GM12878 (cell line): Measurements from ENCODE around the gene SFTPB. TPM values are rescaled to one million over a fixed set of nuclear protein-coding genes. Genes with fewer than 3 reads are reported as not detected.

Source experiments
- ATAC-seq: fragments of 200-7000 bp; cut with Tn5 transposase; 3 replicates; pipeline ENCODE4 v1.9.1; 2020; ENCODE audit warnings: mild to moderate bottlenecking, moderate library complexity
- BruUV-seq: library from RNA; stranded (reverse); fragments of 400-500 nt; replicated peaks from 2 replicates; lab custom pipeline; 2021; lab: Mats Ljungman, UMichigan
- CTCF ChIA-PET: fragments of 300-600 bp; sonication (Branson Sonifier 250); formaldehyde crosslinking; extraction: SDS; loops from one replicate; lab custom pipeline; 2021; ENCODE audit warnings: inconsistent platforms; lab: Yijun Ruan, JAX
- POLR2A ChIA-PET: fragments of 350-600 bp; formaldehyde crosslinking; extraction: SDS; loops from one replicate; lab custom pipeline; 2021; ENCODE audit warnings: inconsistent platforms; lab: Charles Lee
- RAD21 ChIA-PET: fragments of 300-600 bp; sonication (Branson Sonifier 250); formaldehyde crosslinking; loops from one replicate; lab custom pipeline; 2023; ENCODE audit warnings: antibody characterized with exemption; ENCODE audit not compliant: unreplicated experiment; lab: Charles Lee
- SMC1A ChIA-PET: fragments of 300-600 bp; sonication (Branson Sonifier 250); formaldehyde crosslinking; loops from one replicate; lab custom pipeline; 2023; ENCODE audit not compliant: unreplicated experiment, uncharacterized antibody; lab: Charles Lee
- DNase-seq: peaks from one replicate; pipeline ENCODE4 v3.0.0-alpha.2; 2011; ENCODE audit warnings: low read depth, low spot score
- FAIRE-seq: peaks from 3 replicates; lab custom pipeline; 2011; peaks lifted over from hg19 to GRCh38; lab: Jason Lieb, UNC
- H2AFZ ChIP-seq: 2 replicates; pipeline ENCODE4 v1.6.0; 2011; ENCODE audit warnings: low read depth, low read length, control low read depth; ENCODE audit not compliant: control insufficient read depth
- H3K27ac ChIP-seq: 2 replicates; pipeline ENCODE4 v1.5.1; 2011; ENCODE audit warnings: control low read depth; ENCODE audit not compliant: control insufficient read depth, insufficient read depth
- H3K27me3 ChIP-seq, 2 experiments: replicated peaks in 1 of 2; 2 replicates each; pipeline versions ENCODE4 v1.6.0 to v1.6.1; 2011; ENCODE audit warnings: low read length in 1 of 2; ENCODE audit not compliant: control insufficient read depth in 2 of 2, insufficient read depth in 2 of 2
- H3K36me3 ChIP-seq, 2 experiments: 2 replicates each; pipeline ENCODE4 v1.5.1; 2011; ENCODE audit warnings: low read length in 1 of 2; ENCODE audit not compliant: control insufficient read depth in 2 of 2, insufficient read depth in 2 of 2
- H3K4me1 ChIP-seq: 2 replicates; pipeline ENCODE4 v1.6.1; 2011; ENCODE audit warnings: mild to moderate bottlenecking, low read length, moderate library complexity, mixed read lengths; ENCODE audit not compliant: control insufficient read depth, insufficient read depth
- H3K4me2 ChIP-seq: 2 replicates; pipeline ENCODE4 v1.6.0; 2011; ENCODE audit warnings: control low read depth; ENCODE audit not compliant: control insufficient read depth, insufficient read depth
- H3K4me3 ChIP-seq: fragments of 200-600 bp; sonication (generic); 2 replicates; pipeline ENCODE4 v1.5.1; 2016
- H3K79me2 ChIP-seq: 2 replicates; pipeline ENCODE4 v1.6.0; 2011; ENCODE audit warnings: low read length; ENCODE audit not compliant: control insufficient read depth, insufficient read depth
- H3K9ac ChIP-seq: 2 replicates; pipeline ENCODE4 v1.8.0; 2011; ENCODE audit warnings: low read length, control low read depth, mixed read lengths; ENCODE audit not compliant: control insufficient read depth, insufficient read depth
- H3K9me3 ChIP-seq: replicated peaks from 3 replicates; pipeline ENCODE4 v1.5.1; 2011; ENCODE audit warnings: mild to moderate bottlenecking, low read length; ENCODE audit not compliant: control insufficient read depth, insufficient read depth
- H4K20me1 ChIP-seq: 2 replicates; pipeline ENCODE4 v1.6.0; 2011; ENCODE audit not compliant: control insufficient read depth, insufficient read depth
- CBFB ChIP-seq: IDR thresholded peaks from 2 replicates; pipeline ENCODE4 v1.6.1; 2016; ENCODE audit warnings: antibody characterized with exemption, low read depth
- CHD4 ChIP-seq: fragments of 200-600 bp; sonication (generic); IDR thresholded peaks from 2 replicates; pipeline ENCODE4 v1.6.1; 2016; ENCODE audit warnings: mild to moderate bottlenecking
- JUNB ChIP-seq: IDR thresholded peaks from 2 replicates; pipeline ENCODE4 v1.6.1; 2016; ENCODE audit warnings: antibody characterized with exemption, mild to moderate bottlenecking
- KAT2A ChIP-seq: conservative IDR thresholded peaks from 2 replicates; pipeline ENCODE4 v1.6.1; 2011; ENCODE audit warnings: low read depth, low read length; ENCODE audit not compliant: control insufficient read depth
- PAX5 ChIP-seq: IDR thresholded peaks from 2 replicates; pipeline ENCODE4 v1.6.1; 2011; ENCODE audit warnings: low read depth, low read length, borderline replicate concordance
- PBX3 ChIP-seq: IDR thresholded peaks from 2 replicates; pipeline ENCODE4 v1.6.1; 2011; ENCODE audit warnings: mild to moderate bottlenecking, low read depth, low read length, moderate library complexity; ENCODE audit not compliant: insufficient replicate concordance
- RCOR1 ChIP-seq: conservative IDR thresholded peaks from 2 replicates; pipeline ENCODE4 v1.6.1; 2012; ENCODE audit warnings: low read depth, low read length, improper control_type of control experiment
- RELB ChIP-seq: fragments of 450-650 bp; IDR thresholded peaks from 2 replicates; pipeline ENCODE4 v1.6.1; 2017; ENCODE audit warnings: low read depth, mild to moderate bottlenecking, moderate library complexity
- REST ChIP-seq: IDR thresholded peaks from 2 replicates; pipeline ENCODE4 v1.6.1; 2012; ENCODE audit warnings: mild to moderate bottlenecking, low read depth, low read length
- RFX5 ChIP-seq: IDR thresholded peaks from 2 replicates; pipeline ENCODE4 v1.6.1; 2011; ENCODE audit warnings: low read depth, low read length, improper control_type of control experiment
- SREBF2 ChIP-seq: IDR thresholded peaks from 2 replicates; pipeline ENCODE4 v1.6.1; 2012; ENCODE audit warnings: mild to moderate bottlenecking, low read length
- ZBTB40 ChIP-seq: fragments of 450-650 bp; IDR thresholded peaks from 2 replicates; pipeline ENCODE4 v1.6.1; 2016; ENCODE audit warnings: mild to moderate bottlenecking, moderate library complexity, borderline replicate concordance
- WGBS: methylation state at CpG from one replicate; pipeline ENCODE4 v1.1.6; 2016; ENCODE audit warnings: low lambda C conversion rate; ENCODE audit not compliant: insufficient replicate concordance, insufficient coverage; ENCODE audit errors: missing lambda C conversion rate; 5-methylcytosine and 5-hydroxymethylcytosine counted together
- in situ Hi-C: fragments of 300-500 bp; cut with MboI; formaldehyde crosslinking; loops from 9 replicates; pipeline ENCODE4 v1.14.3; 2018; ENCODE audit warnings: mixed read lengths
- intact Hi-C: fragments of 100-400 bp; cut with micrococcal nuclease; formaldehyde crosslinking; loops from one replicate; pipeline ENCODE4 v1.14.2; 2022; ENCODE audit not compliant: unreplicated experiment
- polyA plus RNA-seq, 11 experiments: library from polyadenylated mRNA; depleted of rRNA in 4 of 11; unstranded in 6 of 11; stranded (reverse) in 5 of 11; fragments of >200 nt; fragmentation: Nextera tagmentation in 4 of 11; fragmentation: Illumina TruSeq in 1 of 11; extraction: Ambion mirVana in 4 of 11; extraction: Trizol in 1 of 11; gene quantifications; 1 replicate in 1 of 11; 2 replicates in 10 of 11; pipeline versions ENCODE4 v1.2.1 to v1.2.3, GENCODE V29; 2011 to 2016; ENCODE audit warnings: inconsistent platforms in 2 of 11, missing spikeins in 2 of 11, low read depth in 1 of 11
- total RNA-seq, 4 experiments: library from RNA; depleted of rRNA in 3 of 4; stranded (reverse); fragments of >200 nt in 3 of 4; fragmentation: Illumina TruSeq in 1 of 4; extraction: Trizol in 1 of 4; gene quantifications; 2 replicates each; pipeline versions ENCODE4 v1.2.1 to v1.2.3, GENCODE V29; 2013 to 2021

The SFTPB gene
- total and polyA plus RNA-seq, 10 of the 15 experiments (the other 5 are each of a cell fraction or from before 2014, with no cell fraction given), result 0.02 to 5.3 TPM; not detected in 8

GRCh38 chr2:85659324-85659981 is 8.5 kb downstream of the SFTPB start:
- Histone ChIP-seq H3K36me3 (peaks cover 0 to 2% of the 10 kb centered on the region in 2 experiments; a peak in 2 of 4 replicates), H3K9ac (no peak overlapping the region), H2AFZ (no peak overlapping the region), H3K9me3 (no peaks in the 10 kb centered on the region), H3K79me2 (no peaks in the 10 kb centered on the region), H3K27me3 (no peaks in the 10 kb centered on the region), H4K20me1 (no peaks in the 10 kb centered on the region), H3K27ac (no peak overlapping the region), H3K4me3 (no peak overlapping the region), H3K4me1 (no peaks in the 10 kb centered on the region), H3K4me2 (no peak overlapping the region)
- DNase-seq (no peak), ATAC-seq (no peak), FAIRE-seq (no peak)
- ChIA-PET RAD21 (interaction anchor here (1.2 kb wide), 1 partner anchor 45 kb away, joined by 3 read pairs; no protein-coding TSS in a partner anchor), POLR2A (interaction anchor here (0.5 to 1.1 kb wide), 2 partner anchors 10 to 468 kb away, joined by 3 to 8 read pairs; no protein-coding TSS in a partner anchor), SMC1A (interaction anchor here (1.0 to 1.3 kb wide), 2 partner anchors 10 to 45 kb away, joined by 3 to 5 read pairs; no protein-coding TSS in a partner anchor), CTCF (interaction anchor here (0.8 to 3.5 kb wide), 7 partner anchors 9 to 70 kb away, joined by 3 to 19 read pairs (median 4); no protein-coding TSS in a partner anchor)
- in situ Hi-C loops (no loop called here), intact Hi-C loops (no loop called here)
- WGBS, result 89% methylated on average over 12 of the region's 13 CpGs
- no TSS peak for BruUV-seq
- TF ChIP-seq KAT2A (no peak), REST (no peak), PAX5 (no peak), CBFB (no peak), PBX3 (no peak), JUNB (no peak), RCOR1 (no peak), RELB (no peak), ZBTB40 (no peak), CHD4 (no peak), RFX5 (no peak), SREBF2 (no peak)
